Large intestine (tissue), 3 donors: ENCODE data around the gene PRDM2. TPM values are rescaled to one million over a fixed set of nuclear protein-coding genes. Genes with fewer than 3 reads are reported as not detected.

Source experiments
- DNase-seq, 2 donors: peaks; one replicate each; pipeline versions ENCODE4 v3.0.0 to v3.0.0-alpha.2; 2013
- H3K27ac ChIP-seq: one replicate; pipeline ENCODE4 v1.5.1; 2013; ENCODE audit warnings: low read length
- H3K27me3 ChIP-seq: 2 replicates; pipeline ENCODE4 v1.6.1; 2013; ENCODE audit warnings: low read length; ENCODE audit not compliant: control insufficient read depth, insufficient read depth
- H3K36me3 ChIP-seq: 2 replicates; pipeline ENCODE4 v1.6.1; 2013; ENCODE audit warnings: low read length; ENCODE audit not compliant: control insufficient read depth, insufficient read depth
- H3K4me1 ChIP-seq: one replicate; pipeline ENCODE4 v1.6.1; 2013; ENCODE audit warnings: low read length; ENCODE audit not compliant: control insufficient read depth, insufficient read depth
- H3K4me3 ChIP-seq: one replicate; pipeline ENCODE4 v1.5.1; 2013; ENCODE audit warnings: low read length
- H3K9me3 ChIP-seq: one replicate; pipeline ENCODE4 v1.6.1; 2013; ENCODE audit warnings: mild to moderate bottlenecking, low read depth, low read length, moderate library complexity; ENCODE audit not compliant: control insufficient read depth
- WGBS: methylation state at CpG from one replicate; pipeline ENCODE4 v1.1.5; 2013; ENCODE audit warnings: low lambda C conversion rate; ENCODE audit not compliant: insufficient coverage; 5-methylcytosine and 5-hydroxymethylcytosine counted together
- polyA plus RNA-seq: library from polyadenylated mRNA; unstranded; fragments of 120-200 nt; gene quantifications from one replicate; pipeline ENCODE4 v1.2.1, GENCODE V29; 2013

The PRDM2 gene
- polyA plus RNA-seq, 1 donor: 26.0 TPM

DNA sequence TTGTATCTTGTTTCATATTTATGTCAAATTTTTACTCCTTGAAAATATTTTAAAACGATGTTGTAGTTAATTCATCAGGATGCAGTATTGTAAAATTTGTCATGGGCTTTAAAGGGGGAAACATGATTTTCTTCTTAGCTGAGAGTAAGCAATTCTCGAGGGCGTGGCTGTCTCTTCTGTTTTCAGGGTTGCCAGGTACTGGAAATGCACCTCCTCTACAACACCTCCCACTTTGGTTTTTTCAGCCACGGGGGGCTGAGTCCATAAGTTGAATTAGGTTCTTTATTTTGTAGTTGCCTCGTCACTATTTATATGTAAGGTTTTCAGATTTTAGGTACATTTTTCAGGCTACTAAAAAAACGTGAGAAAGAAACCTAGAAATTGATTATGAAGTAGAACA lies 64.0 kb downstream of the PRDM2 start:
- Histone ChIP-seq H3K4me1 (no peaks in the 10 kb centered on the region), H3K9me3 (no peaks in the 10 kb centered on the region), H3K27ac (no peak overlapping the region), H3K27me3 (no peaks in the 10 kb centered on the region), H3K4me3 (no peak overlapping the region), H3K36me3 (peaks cover 2% of the 10 kb centered on the region)
- no peak for DNase-seq
- WGBS: 75% methylated on average over 3 of the region's 6 CpGs

DNA sequence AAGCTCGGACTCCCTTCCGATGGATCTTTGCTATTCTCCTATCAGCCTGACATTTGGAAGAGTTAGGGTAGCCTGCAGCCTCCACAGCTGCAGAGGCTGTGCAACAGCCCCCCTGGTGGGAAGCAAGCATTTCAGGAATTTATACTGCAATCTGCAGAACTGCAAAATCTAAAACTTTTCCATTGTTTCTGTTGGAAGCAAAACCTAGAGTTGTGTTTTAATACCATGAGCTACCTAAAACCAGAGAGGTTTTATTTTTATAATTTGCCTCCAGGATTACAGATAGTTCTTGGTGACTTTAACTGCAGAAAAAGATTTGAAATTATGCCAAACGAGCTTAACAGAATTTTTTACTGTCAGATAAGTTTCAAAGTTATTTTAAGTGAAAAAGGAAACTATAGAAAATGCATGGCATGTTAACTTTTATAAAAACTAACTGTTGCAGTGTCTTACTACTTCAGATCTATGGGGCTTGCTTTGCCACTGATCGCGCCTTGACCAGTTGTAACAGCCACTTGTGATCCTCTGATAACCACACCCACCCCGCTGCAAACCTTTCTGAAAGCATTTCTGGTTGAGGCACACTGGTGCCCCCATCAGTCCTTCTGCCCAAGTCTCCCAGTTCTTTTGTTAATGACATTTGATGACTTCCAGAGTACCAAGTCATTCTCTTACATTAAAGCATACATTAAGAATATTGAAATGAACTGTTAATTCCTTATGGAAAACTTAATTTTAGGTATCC lies 64.8 kb downstream of the PRDM2 start:
- Histone ChIP-seq H3K4me1 (no peaks in the 10 kb centered on the region), H3K4me3 (no peak overlapping the region), H3K36me3 (peaks cover 2% of the 10 kb centered on the region), H3K9me3 (no peaks in the 10 kb centered on the region), H3K27ac (no peak overlapping the region), H3K27me3 (no peaks in the 10 kb centered on the region)
- WGBS: 83% methylated on average over 1 of the region's 6 CpGs
- DNase-seq: no peak

DNA sequence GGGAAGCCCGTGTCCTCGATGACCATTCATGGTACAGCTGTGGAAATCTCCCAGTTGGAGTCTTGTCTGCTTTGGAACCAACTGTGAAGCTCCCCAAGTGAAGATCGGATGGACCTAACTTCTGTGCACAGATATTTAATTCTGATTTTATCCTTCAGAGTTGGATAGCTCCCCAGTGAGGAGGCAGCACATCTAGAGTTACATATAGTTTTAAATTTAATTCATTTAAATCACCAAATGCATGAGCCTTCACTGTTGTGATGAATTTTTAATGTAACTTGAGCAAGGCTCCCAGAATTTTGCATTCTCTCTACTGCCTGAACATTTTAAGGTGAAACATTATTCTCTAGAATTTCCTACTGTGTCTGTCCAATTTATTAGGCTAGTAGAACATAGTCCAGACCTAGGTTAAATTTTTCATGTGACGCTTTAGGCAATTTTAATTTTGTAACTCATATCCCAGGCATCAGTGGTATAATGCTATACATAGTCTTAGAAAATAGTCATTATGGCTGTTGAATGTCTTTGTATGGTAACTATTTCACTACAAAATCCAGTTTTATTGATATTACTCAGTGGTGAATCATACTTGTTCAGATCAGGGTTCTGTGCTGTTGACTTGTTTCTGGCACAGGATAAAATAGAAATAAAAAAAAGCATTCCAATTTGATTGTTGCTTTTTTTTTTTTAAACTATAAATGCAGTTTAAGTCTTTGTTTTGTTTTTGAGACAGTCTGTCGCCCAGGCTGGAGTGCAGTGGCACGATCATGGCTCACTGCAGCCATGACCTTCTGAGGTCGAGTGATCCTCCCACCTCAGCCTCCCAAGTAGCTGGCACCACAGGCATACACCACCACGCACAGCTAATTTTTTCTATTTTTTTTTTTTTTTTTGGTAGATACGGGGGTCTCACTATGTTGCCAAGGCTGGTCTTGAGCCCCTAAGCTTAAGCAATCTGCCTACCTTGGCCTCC lies 66.9 kb downstream of the PRDM2 start:
- H3K4me1 ChIP-seq: no peaks in the 10 kb centered on the region
- no peak overlapping the region for H3K27ac ChIP-seq
- 100% methylated on average over 1 of the region's 9 CpGs for WGBS
- H3K27me3 ChIP-seq: no peaks in the 10 kb centered on the region
- H3K9me3 ChIP-seq: no peaks in the 10 kb centered on the region
- DNase-seq: no peak
- H3K4me3 ChIP-seq: no peak overlapping the region
- H3K36me3 ChIP-seq: peaks cover 2% of the 10 kb centered on the region

DNA sequence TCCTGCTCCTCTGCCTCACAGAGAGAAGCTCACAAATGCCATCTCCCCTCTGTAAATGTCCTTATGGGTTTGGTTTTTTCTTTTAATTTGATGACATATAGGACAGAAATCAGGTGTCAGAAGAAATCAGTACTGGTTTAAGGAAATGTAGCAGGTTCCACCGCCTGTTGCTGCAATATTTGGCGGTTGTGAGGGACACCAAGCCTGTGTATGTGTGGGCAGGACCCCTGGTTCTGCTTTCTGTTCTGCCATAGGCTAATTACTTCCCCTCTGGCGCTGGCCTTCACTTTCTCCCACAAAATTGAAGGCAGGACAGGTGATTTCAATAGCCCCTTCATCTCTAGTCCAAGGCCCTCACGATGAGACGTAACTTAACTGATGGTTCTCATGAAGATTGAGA lies 69.2 kb downstream of the PRDM2 start:
- no peaks in the 10 kb centered on the region for H3K27me3 ChIP-seq
- H3K4me1 ChIP-seq: no peaks in the 10 kb centered on the region
- no peak overlapping the region for H3K27ac ChIP-seq
- no peak for DNase-seq
- 100% methylated on average over 1 of the region's 5 CpGs for WGBS
- no peaks in the 10 kb centered on the region for H3K9me3 ChIP-seq
- H3K4me3 ChIP-seq: no peak overlapping the region
- H3K36me3 ChIP-seq: peaks cover 13% of the 10 kb centered on the region

DNA sequence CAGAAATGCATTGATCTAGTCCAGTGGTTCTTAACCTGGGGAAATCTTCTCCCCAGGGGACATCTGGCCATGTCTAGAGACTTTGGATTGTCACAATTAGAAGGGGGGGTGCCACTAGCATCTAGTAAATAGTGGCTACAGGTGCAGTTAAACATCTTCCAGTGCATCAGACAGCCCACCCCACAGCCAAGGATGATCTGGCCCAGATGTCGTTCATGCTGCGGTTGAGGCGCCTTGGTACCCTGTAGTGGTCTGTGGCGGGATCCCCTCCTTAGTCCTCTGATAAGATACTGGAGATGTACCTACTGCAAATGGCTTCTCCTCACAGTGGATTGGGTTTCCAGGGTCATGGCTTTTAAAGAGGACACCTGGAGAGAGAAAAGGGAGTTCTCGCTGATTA lies 69.8 kb downstream of the PRDM2 start:
- no CpG with 5 or more reads among the region's 5 CpGs for WGBS
- DNase-seq: no peak
- Histone ChIP-seq H3K36me3 (peaks cover 14% of the 10 kb centered on the region), H3K27ac (no peak overlapping the region), H3K27me3 (no peaks in the 10 kb centered on the region), H3K4me1 (no peaks in the 10 kb centered on the region), H3K9me3 (no peaks in the 10 kb centered on the region), H3K4me3 (no peak overlapping the region)

DNA sequence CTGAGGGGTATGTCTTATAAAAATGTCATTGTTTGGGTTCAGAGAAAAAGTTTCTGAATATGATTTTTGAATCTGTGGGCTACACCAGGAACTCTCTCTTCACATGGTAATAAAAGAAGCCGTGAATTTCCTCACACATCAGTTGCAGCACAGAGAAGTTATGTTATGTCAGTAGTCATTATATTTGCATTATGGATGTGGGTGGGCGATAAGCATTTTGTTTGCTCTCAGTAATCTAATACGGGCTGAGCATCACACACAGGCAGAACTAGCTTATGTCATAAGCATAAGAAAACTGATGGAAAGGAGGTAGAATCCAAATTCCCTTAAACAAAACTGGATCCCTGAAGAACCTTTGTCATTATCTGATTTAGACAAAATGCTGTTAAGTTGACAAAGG lies 70.8 kb downstream of the PRDM2 start:
- Histone ChIP-seq H3K27ac (no peak overlapping the region), H3K36me3 (peaks cover 19% of the 10 kb centered on the region), H3K4me1 (no peaks in the 10 kb centered on the region), H3K9me3 (no peaks in the 10 kb centered on the region), H3K4me3 (no peak overlapping the region), H3K27me3 (no peaks in the 10 kb centered on the region)
- DNase-seq: no peak
- no CpG with 5 or more reads among the region's 3 CpGs for WGBS

DNA sequence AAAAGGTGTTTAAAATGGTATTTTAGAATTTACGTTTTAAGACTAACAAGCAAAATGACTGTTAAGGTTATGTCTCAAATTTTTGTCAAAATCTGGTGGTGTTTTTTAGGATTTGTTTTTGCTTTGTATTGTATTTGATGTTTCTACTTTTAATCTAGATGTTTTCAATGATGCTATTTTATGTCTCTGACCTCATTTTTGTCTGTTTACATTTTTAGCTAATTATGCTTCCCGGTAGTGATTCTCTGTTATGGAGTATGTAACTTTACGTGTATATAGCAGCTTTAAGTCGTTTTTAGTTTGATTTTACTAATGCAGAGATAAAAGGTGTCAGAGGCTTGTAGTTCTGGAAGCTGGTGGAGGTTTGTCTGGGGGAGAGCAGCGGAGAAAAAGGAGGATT lies 71.8 kb downstream of the PRDM2 start:
- Histone ChIP-seq H3K4me3 (no peak overlapping the region), H3K9me3 (no peaks in the 10 kb centered on the region), H3K36me3 (peaks cover 29% of the 10 kb centered on the region), H3K27ac (no peak overlapping the region), H3K27me3 (no peaks in the 10 kb centered on the region), H3K4me1 (no peaks in the 10 kb centered on the region)
- WGBS: 87% methylated on average over 4 of the region's 5 CpGs
- no peak for DNase-seq

DNA sequence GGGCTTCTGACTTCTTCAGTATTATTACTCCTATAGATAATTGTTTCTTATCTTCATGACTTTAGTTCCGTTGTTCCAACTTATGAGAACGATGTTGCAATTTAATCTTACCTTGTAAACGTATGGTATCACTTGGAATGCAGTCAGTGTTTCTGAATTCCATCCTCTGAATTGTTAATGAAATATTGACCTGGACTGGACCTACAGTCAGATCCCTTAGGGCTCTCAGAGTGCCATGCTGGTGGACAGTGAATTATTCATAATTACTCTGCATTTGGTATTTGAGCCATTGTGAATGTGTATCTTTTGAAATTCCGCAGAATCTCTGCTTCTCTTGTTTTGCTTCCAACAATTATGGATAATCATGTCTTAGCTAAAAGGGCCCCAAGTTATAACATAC lies 72.3 kb downstream of the PRDM2 start:
- WGBS: 79% methylated on average over 3 of the region's 4 CpGs
- H3K9me3 ChIP-seq: no peaks in the 10 kb centered on the region

DNA sequence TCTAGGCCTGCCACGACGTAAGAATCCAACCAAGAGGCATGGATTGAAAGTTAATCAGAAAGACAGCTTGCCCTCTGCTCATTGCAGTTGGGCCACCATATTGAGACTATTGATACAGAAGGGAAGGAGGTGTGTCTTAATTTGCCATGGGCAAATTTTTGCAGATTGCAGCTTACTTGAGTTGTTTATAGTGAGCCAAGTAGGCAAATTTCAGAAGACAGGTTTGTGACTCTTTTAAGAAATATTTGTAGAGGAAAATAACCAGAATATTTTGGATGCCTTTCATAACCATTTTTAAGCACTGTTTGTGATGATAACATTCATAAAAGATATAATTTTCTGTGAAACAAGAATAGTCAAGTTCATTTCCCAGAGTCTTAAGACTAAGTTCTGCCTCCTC lies 74.1 kb downstream of the PRDM2 start:
- Histone ChIP-seq H3K4me1 (no peaks in the 10 kb centered on the region), H3K4me3 (no peak overlapping the region), H3K36me3 (peaks cover 51% of the 10 kb centered on the region), H3K27me3 (no peaks in the 10 kb centered on the region), H3K27ac (no peak overlapping the region), H3K9me3 (no peaks in the 10 kb centered on the region)
- no peak for DNase-seq
- WGBS: 100% methylated on average over 2 of the region's 2 CpGs

More for the DNA sequence above, 72.3 kb downstream of the PRDM2 start:
- Histone ChIP-seq H3K4me1 (no peaks in the 10 kb centered on the region), H3K27me3 (no peaks in the 10 kb centered on the region), H3K36me3 (peaks cover 34% of the 10 kb centered on the region), H3K27ac (no peak overlapping the region), H3K4me3 (no peak overlapping the region)
- no peak for DNase-seq

DNA sequence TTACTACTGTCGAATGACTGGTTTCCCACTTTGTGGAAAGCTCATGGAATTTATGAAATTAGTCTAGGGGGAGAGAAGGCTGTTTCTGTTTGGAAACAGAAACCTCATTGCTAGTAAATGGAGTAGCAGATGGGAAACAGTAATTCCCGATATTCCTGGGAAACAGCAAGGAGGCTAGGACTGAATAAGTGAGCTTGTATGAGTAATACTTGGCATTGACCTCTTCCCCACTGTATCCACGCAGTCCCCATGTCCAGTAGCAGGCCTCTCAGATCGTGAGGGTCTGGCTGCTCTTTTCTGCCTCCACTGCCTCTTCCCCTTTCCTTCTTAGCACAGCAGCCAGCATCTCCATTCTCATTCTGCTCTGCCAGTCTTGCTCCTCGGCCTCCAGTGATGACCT lies 75.5 kb downstream of the PRDM2 start:
- no peaks in the 10 kb centered on the region for H3K4me1 ChIP-seq
- no peak overlapping the region for H3K4me3 ChIP-seq
- no peaks in the 10 kb centered on the region for H3K27me3 ChIP-seq
- H3K27ac ChIP-seq: no peak overlapping the region
- no CpG with 5 or more reads among the region's 5 CpGs for WGBS
- H3K9me3 ChIP-seq: no peaks in the 10 kb centered on the region
- H3K36me3 ChIP-seq: peaks cover 64% of the 10 kb centered on the region
- no peak for DNase-seq
